ENCODE results near the gene RPLP2. TPM values are rescaled to one million over a fixed set of nuclear protein-coding genes. Genes with fewer than 3 reads are reported as not detected.

Gene RPLP2
- total and polyA plus RNA-seq, 2 of the 4 experiments (the other 2 are of a cell fraction): 59.9 to 1,897 TPM

GRCh38 chr11:847876-848275, 38.1 kb downstream of the RPLP2 start:
- BruUV-seq (replicated peaks): no TSS peak
- WGBS, 2 experiments (ENCODE audit: extremely low coverage in 2 of 2, insufficient read length in 1 of 2): 100% methylated on average over 3 of the region's 18 CpGs; no CpG with 5 or more reads in 1 of the 2 experiments
- H3K27me3 ChIP-seq (ENCODE audit: control insufficient read depth, insufficient read depth, low read length): no peaks in the 10 kb centered on the region
- no peak overlapping the region for H4K8ac ChIP-seq (ENCODE audit: low read depth in 2 of 2, low read length in 2 of 2)
- POLR2A ChIA-PET (ENCODE audit: unreplicated experiment): no interaction called here
- peaks cover 11% of the 10 kb centered on the region; the same call in 1 of the 2 replicates for H3K9me1 ChIP-seq (ENCODE audit: insufficient read depth, low read length)
- H3K18ac ChIP-seq (ENCODE audit: low read depth, low read length): no peak overlapping the region
- DNase-seq (no peak), ATAC-seq (ENCODE audit: low read depth) (no peak)
- H3K14ac ChIP-seq (replicated peaks; ENCODE audit: low read depth, low read length): no peak overlapping the region
- no peak overlapping the region for H4K91ac ChIP-seq (ENCODE audit: insufficient read depth, low read depth, low read length)
- H3K4me2 ChIP-seq (ENCODE audit: low read depth, low read length): no peak overlapping the region
- in situ Hi-C loops (cut with MboI; ENCODE audit: low sequenced_read_pairs): no loop called here
- no peak overlapping the region for H2BK120ac ChIP-seq (ENCODE audit: low read depth, low read length)
- H3K4me3 ChIP-seq (ENCODE audit: insufficient read depth, low read depth, low read length): no peak overlapping the region
- dilution Hi-C loops (cut with HindIII; ENCODE audit: low sequenced_read_pairs, unreplicated experiment): no loop called here
- CTCF ChIA-PET: no interaction called here
- H2AFZ ChIP-seq (replicated peaks; ENCODE audit: low read length, poor library complexity): no peak overlapping the region
- H3K27ac ChIP-seq (ENCODE audit: insufficient read depth, low read length): no peak overlapping the region
- no peak for TF ChIP-seq RCOR1 (IDR thresholded peaks at IDR 0.05; ENCODE audit: insufficient replicate concordance, low read length)
- no peak for TF ChIP-seq RFX5 (IDR thresholded peaks at IDR 0.05; ENCODE audit: low read depth, low read length)
- TF ChIP-seq CHD1 (IDR thresholded peaks at IDR 0.05; ENCODE audit: low read depth, low read length): no peak
- TF ChIP-seq SMC3 (IDR thresholded peaks at IDR 0.05; ENCODE audit: low read depth, low read length): no peak
- TF ChIP-seq, protein P1, sequence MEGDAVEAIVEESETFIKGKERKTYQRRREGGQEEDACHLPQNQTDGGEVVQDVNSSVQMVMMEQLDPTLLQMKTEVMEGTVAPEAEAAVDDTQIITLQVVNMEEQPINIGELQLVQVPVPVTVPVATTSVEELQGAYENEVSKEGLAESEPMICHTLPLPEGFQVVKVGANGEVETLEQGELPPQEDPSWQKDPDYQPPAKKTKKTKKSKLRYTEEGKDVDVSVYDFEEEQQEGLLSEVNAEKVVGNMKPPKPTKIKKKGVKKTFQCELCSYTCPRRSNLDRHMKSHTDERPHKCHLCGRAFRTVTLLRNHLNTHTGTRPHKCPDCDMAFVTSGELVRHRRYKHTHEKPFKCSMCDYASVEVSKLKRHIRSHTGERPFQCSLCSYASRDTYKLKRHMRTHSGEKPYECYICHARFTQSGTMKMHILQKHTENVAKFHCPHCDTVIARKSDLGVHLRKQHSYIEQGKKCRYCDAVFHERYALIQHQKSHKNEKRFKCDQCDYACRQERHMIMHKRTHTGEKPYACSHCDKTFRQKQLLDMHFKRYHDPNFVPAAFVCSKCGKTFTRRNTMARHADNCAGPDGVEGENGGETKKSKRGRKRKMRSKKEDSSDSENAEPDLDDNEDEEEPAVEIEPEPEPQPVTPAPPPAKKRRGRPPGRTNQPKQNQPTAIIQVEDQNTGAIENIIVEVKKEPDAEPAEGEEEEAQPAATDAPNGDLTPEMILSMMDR (conservative IDR thresholded peaks at IDR 0.05; ENCODE audit: low read depth, low read length): no peak
- TF ChIP-seq RAD21 (IDR thresholded peaks at IDR 0.05; ENCODE audit: low read length): no peak
- TF ChIP-seq FOS (IDR thresholded peaks at IDR 0.05; ENCODE audit: low read depth, low read length): no peak
- TF ChIP-seq, protein P2, sequence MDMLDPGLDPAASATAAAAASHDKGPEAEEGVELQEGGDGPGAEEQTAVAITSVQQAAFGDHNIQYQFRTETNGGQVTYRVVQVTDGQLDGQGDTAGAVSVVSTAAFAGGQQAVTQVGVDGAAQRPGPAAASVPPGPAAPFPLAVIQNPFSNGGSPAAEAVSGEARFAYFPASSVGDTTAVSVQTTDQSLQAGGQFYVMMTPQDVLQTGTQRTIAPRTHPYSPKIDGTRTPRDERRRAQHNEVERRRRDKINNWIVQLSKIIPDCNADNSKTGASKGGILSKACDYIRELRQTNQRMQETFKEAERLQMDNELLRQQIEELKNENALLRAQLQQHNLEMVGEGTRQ (IDR thresholded peaks at IDR 0.05; ENCODE audit: low read depth, low read length): no peak
- TF ChIP-seq MAFK (IDR thresholded peaks at IDR 0.05; ENCODE audit: low read depth, low read length): no peak
- TF ChIP-seq NFE2L2 (IDR thresholded peaks at IDR 0.05; ENCODE audit: low read depth, low read length): no peak
- TF ChIP-seq MAZ (IDR thresholded peaks at IDR 0.05; ENCODE audit: borderline replicate concordance, low read depth, low read length): no peak
- TF ChIP-seq POLR2A (IDR thresholded peaks at IDR 0.05; ENCODE audit: low read depth, low read length): no peak
- no peak for TF ChIP-seq CEBPB (IDR thresholded peaks at IDR 0.05; ENCODE audit: low read depth, low read length)
- TF ChIP-seq, protein P3, sequence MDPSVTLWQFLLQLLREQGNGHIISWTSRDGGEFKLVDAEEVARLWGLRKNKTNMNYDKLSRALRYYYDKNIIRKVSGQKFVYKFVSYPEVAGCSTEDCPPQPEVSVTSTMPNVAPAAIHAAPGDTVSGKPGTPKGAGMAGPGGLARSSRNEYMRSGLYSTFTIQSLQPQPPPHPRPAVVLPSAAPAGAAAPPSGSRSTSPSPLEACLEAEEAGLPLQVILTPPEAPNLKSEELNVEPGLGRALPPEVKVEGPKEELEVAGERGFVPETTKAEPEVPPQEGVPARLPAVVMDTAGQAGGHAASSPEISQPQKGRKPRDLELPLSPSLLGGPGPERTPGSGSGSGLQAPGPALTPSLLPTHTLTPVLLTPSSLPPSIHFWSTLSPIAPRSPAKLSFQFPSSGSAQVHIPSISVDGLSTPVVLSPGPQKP (IDR thresholded peaks at IDR 0.05; ENCODE audit: borderline replicate concordance, low read depth, low read length): no peak
- TF ChIP-seq MXI1 (IDR thresholded peaks at IDR 0.05; ENCODE audit: borderline replicate concordance, low read depth, low read length): no peak
- TF ChIP-seq BHLHE40 (IDR thresholded peaks at IDR 0.05; ENCODE audit: low read depth, low read length): no peak
- no peak overlapping the region for H2BK20ac ChIP-seq (ENCODE audit: low read depth, low read length)
- peaks cover 42% of the 10 kb centered on the region for H3K4me1 ChIP-seq (ENCODE audit: control insufficient read depth, insufficient read depth, low read length)
- no peak overlapping the region for H3K23ac ChIP-seq (ENCODE audit: low read depth, low read length)
- no peak overlapping the region for H2BK15ac ChIP-seq (ENCODE audit: low read depth, low read length)
- no peak overlapping the region for H2BK5ac ChIP-seq (ENCODE audit: low read depth, low read length, poor library complexity, severe bottlenecking)
- H3K36me3 ChIP-seq (ENCODE audit: control insufficient read depth, insufficient read depth, low read length): peaks cover 2% of the 10 kb centered on the region; the same call in 1 of the 2 replicates
- H2AK5ac ChIP-seq (ENCODE audit: low read depth, low read length): no peak overlapping the region
- peak overlapping the region; percentile 79 for H2AK9ac ChIP-seq (replicated peaks; ENCODE audit: low read depth, low read length, poor library complexity)
- H4K5ac ChIP-seq (ENCODE audit: low read depth, low read length): no peak overlapping the region
- H3K9me3 ChIP-seq (ENCODE audit: control insufficient read depth, insufficient read depth, low read length): no peaks in the 10 kb centered on the region
- H3K79me1 ChIP-seq (ENCODE audit: low read depth in 1 of 2, low read length in 2 of 2): peaks cover 23 to 82% of the 10 kb centered on the region in 2 experiments
- no peak overlapping the region for H3K56ac ChIP-seq (ENCODE audit: extremely low read depth, insufficient read depth, low read length)
- peaks cover 42% of the 10 kb centered on the region for H4K20me1 ChIP-seq (ENCODE audit: insufficient read depth, low read length)
- H3K4ac ChIP-seq (ENCODE audit: low read depth, low read length): no peak overlapping the region
- no peak overlapping the region for H3K9ac ChIP-seq (ENCODE audit: low read depth, low read length)
- intact Hi-C loops (cut with micrococcal nuclease): loop anchor here (10.0 kb wide), 1 partner anchor 207 kb away; no protein-coding TSS in a partner anchor
